Myocyte (in vitro differentiated cells): ENCODE measurements around the gene KRTAP21-2. TPM values are rescaled to one million over a fixed set of nuclear protein-coding genes. Genes with fewer than 3 reads are reported as not detected.
"Not testable (repeated sequence)": the region's sequence is repeated elsewhere in the genome, so short reads cannot be mapped to it uniquely, and the experiment has no call there.

Experiments
- DNase-seq: peaks from one replicate; pipeline ENCODE4 v3.0.0-alpha.2; 2012; ENCODE audit warnings: low read depth
- polyA plus RNA-seq: library from polyadenylated mRNA; unstranded; fragments of >200 nt; gene quantifications from one replicate; pipeline ENCODE4 v1.2.1, GENCODE V29; 2012; ENCODE audit warnings: missing spikeins
- total RNA-seq: library from RNA; depleted of rRNA; stranded (reverse); fragments of >200 nt; gene quantifications from 2 replicates; pipeline ENCODE4 v1.2.3, GENCODE V29; 2014

The KRTAP21-2 gene
- total RNA-seq, result not detected in 2 replicates
- not detected for polyA plus RNA-seq

- DNase-seq, result no peak
These were observed at the start of gene KRTAP21-2 for GRCh38 chr21:30747159-30747558. TSS of gene KRTAP21-2 (minus strand) at chr21:30747259. CDS start at chr21:30747202, 57 bp downstream.

GRCh38 chr21:30793581-30794314, 46.7 kb upstream of the KRTAP21-2 start:
- DNase-seq, result no peak

GRCh38 chr21:30779249-30779648, 32.2 kb upstream of the KRTAP21-2 start:
- DNase-seq, result no peak

DNA sequence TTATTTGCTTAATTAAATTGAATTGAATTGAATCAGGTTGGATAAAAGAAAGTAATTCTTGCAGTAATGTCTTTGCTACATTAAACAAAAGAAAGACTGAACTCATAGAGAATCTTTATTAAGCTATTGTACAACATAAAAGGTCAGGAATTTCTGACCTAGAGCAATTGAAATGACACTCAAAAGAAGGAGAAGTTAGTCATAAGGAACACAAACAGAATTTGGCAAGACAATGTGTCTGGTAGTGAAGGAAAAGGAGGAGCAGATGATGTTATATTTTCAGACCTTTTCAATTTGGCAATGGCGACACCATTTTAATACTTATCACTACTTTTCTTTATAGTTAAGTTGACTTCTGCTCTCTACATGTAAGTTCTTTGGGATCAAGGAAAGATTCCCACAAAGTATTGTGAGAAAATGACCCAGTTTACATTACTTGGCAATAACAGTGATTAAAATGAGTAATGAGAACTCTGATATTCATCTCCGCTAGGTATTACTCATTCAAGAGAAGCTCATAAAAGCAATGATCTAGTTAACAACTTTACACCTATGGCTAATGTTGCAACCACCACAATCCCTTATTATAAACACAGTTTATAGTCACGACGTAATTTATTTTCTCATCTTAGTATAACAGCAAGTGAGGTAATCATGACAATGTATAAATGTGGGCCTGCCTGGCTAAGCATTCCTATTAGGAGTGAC, 22.8 kb upstream of the KRTAP21-2 start:
- DNase-seq, result no peak

DNA sequence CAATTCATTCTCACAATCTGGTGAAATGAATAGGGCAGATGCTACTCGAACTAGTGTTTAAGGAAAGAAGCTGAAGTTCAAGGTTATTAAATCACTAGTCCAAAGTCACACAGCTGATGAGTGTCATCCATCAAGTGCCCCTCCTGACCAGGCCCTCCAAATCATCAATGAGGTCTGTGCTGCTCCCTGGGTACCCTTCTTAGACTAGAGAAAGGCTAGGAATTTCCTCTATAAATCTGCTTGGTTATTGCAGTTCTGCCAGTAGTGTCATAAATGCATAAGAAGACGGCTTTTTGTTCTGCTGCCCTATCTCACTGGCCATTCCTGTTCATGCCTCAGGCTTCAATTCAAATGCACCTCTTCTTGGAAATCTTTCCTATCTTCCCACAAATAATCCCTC, 13.7 kb upstream of the KRTAP21-2 start:
- no peak for DNase-seq

DNA sequence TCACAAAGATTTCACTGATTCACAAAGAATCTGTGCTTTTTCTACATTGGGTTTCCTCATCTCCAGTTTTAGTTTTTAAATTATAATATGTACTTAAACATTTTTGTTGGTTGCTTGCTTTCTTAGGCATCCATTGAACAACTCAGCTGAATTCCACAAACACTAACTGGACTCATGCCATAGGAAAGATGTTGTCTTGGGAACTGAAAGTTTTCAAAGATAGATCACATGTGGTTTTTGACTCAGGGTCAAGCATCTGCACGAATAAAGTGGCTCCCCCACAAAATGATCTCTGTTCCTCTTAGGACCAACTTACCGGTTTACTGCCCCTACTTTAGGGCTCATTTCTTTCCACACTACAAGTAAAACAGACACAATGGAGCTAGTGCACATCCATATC, 11.2 kb upstream of the KRTAP21-2 start:
- no peak for DNase-seq

- DNase-seq, result not testable (repeated sequence)
These were observed 8.3 kb upstream of the KRTAP21-2 start, which contains the start of gene KRTAP21-1 for GRCh38 chr21:30755328-30755727. TSS of gene KRTAP21-1 (minus strand) at chr21:30755428. CDS start at chr21:30755378, 50 bp downstream.

- DNase-seq, result no peak
These were observed 6.6 kb downstream of the KRTAP21-2 start for GRCh38 chr21:30740462-30740861.

DNA sequence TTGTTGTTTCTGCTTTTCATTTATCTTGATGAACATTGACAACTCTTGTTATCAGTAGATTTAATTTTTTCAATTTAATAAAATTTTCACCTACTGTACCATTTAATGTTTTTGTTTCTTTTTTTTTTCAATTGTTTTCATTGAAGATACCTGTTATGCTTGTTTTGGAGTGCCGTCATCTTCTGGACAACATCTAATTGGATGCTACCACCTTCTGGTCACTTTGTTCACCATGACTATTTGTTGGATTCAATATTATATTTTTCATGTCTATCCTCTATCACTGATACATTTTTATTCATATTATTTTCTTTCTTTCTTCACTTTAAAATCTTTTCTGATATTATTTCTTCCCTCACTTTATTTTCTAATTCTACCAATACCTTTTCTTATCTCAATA, 14.0 kb downstream of the KRTAP21-2 start:
- no peak for DNase-seq

- DNase-seq, result no peak
These were observed 20.3 kb downstream of the KRTAP21-2 start for GRCh38 chr21:30726726-30727125.

DNA sequence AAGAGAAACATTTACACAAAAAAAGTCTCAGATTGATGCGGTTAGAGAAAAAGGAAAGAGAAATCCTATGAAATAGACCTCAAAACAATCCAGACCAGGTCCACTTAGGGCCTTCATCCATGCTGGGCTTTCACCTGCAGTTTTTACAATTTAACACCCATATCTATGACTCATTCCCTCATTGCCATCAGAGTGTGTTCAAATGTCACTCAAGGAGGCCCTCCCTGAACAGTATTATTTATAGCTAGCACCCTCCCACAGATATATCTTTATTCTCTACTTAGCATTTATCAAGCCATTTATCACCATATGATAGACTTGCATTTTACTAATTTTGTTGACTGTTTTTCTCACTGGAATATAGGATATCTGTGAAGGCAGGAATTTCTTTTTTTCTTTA, 27.7 kb downstream of the KRTAP21-2 start:
- DNase-seq, result no peak

GRCh38 chr21:30718239-30718909, 28.7 kb downstream of the KRTAP21-2 start, which contains the start of gene KRTAP21-3:
TSS of gene KRTAP21-3 (minus strand) at chr21:30718777. CDS start at chr21:30718759, 18 bp downstream.
- no peak for DNase-seq

- no peak for DNase-seq
These were observed 30.0 kb downstream of the KRTAP21-2 start for GRCh38 chr21:30717105-30717504.

DNA sequence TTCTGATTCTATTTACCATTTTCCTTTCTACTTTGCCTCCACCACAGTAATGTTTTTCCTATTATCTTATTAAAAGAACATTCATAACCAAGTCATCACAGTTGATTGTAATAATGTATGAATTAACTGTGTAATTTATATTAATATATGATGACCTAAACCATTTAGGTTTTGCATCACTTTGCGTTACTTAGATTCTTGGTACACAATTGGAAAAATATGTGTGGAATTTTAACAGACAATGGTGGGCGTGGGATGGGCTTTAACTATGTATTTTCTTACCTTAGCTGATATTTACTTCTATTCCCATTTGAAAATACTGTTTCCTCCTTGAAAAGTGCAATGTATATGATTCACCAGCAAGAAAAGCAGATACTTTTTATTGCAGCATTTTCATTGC, 32.1 kb downstream of the KRTAP21-2 start:
- no peak for DNase-seq

DNA sequence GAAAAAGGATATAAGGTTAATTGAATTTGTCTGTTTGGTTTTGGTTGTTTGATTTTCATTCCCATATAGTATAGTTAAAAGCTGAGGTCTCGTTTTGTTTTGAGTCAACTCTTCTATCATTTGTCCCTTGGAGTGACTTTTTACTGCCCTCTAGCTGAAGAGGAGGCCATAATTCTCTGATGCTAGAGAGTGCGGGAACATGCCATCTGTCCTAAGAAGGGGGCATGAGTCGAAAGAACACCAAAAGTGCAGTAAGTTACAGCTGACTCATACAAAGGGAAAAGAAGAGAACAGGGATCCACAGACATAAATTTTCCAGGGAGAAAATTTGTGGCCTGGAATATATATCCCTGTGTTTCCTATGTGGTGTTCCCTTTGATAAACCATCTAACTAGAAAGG, 32.6 kb downstream of the KRTAP21-2 start:
- DNase-seq, result no peak

- DNase-seq, result no peak
These were observed 33.3 kb downstream of the KRTAP21-2 start for GRCh38 chr21:30713766-30714165.

- no peak for DNase-seq
These were observed 36.6 kb downstream of the KRTAP21-2 start for GRCh38 chr21:30710499-30710898.

DNA sequence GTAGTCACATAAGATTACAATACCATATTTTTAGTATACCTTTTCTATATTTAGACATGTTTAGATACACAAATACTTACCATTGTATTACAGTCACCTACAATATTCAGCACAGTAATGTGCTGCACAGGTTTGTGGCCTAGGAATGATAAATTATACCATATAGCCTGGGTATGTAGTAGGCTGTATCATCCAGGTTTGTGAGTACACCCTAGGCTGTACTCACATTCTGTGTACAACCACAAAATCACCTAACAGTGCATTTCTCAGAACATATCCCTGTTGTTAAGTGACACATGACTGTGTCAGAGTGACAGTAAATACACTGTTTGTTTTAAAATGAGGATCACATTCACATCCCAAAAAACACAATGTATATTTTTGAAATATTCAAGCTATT, 39.6 kb downstream of the KRTAP21-2 start:
- no peak for DNase-seq
